B cell (primary cell): Measurements from ENCODE around the gene EPC1. TPM values are rescaled to one million over a fixed set of nuclear protein-coding genes. Genes with fewer than 3 reads are reported as not detected.

Experiments used
- ATAC-seq: fragments of 200-7000 bp; cut with Tn5 transposase; one replicate; pipeline ENCODE4 v1.10.0; 2021; ENCODE audit warnings: low read depth, mild to moderate bottlenecking, moderate number of reproducible peaks, moderate library complexity
- CTCF ChIA-PET: fragments of 350-600 bp; sonication (Branson Sonifier 250); formaldehyde crosslinking; loops from one replicate; lab custom pipeline; 2021; ENCODE audit warnings: antibody characterized with exemption, inconsistent platforms; lab: Charles Lee
- POLR2A ChIA-PET: fragments of 350-600 bp; sonication (Branson Sonifier 250); formaldehyde crosslinking; loops from one replicate; lab custom pipeline; 2021; ENCODE audit warnings: antibody characterized with exemption; lab: Charles Lee
- DNase-seq: peaks from one replicate; pipeline ENCODE4 v3.0.0; 2013
- H2AFZ ChIP-seq: 2 replicates; pipeline ENCODE4 v1.6.1; 2012; ENCODE audit warnings: mild to moderate bottlenecking, low read depth, low read length; ENCODE audit not compliant: insufficient read depth, poor library complexity, severe bottlenecking
- H3K27ac ChIP-seq, 2 donors: 1 replicate in 1 of 2; 2 replicates in 1 of 2; pipeline ENCODE4 v1.5.1; 2012 to 2013; ENCODE audit warnings: low read length in 2 of 2, mild to moderate bottlenecking in 2 of 2, moderate library complexity in 1 of 2
- H3K27me3 ChIP-seq, 4 experiments: fragments of 200-600 bp in 1 of 4; sonication (generic) in 1 of 4; replicated peaks in 1 of 4; 1 replicate in 2 of 4; 2 replicates in 2 of 4; pipeline versions ENCODE4 v1.6.1 to v1.7.0; 2013 to 2016; ENCODE audit warnings: low read length in 3 of 4, mild to moderate bottlenecking in 2 of 4, mixed read lengths in 1 of 4, moderate library complexity in 1 of 4; ENCODE audit not compliant: insufficient read depth in 4 of 4, control insufficient read depth in 3 of 4; ENCODE audit errors: control extremely low read depth in 1 of 4
- H3K36me3 ChIP-seq, 2 experiments: replicated peaks in 1 of 2; 1 replicate in 1 of 2; 2 replicates in 1 of 2; pipeline versions ENCODE4 v1.6.1 to v1.7.1; 2013; ENCODE audit warnings: low read length in 1 of 2; ENCODE audit not compliant: insufficient read depth in 2 of 2, control insufficient read depth in 1 of 2; ENCODE audit errors: control extremely low read depth in 1 of 2, extremely low read depth in 1 of 2
- H3K4me1 ChIP-seq, 2 donors: fragments of 200-600 bp in 1 of 2; sonication (generic) in 1 of 2; 1 replicate in 1 of 2; 2 replicates in 1 of 2; pipeline versions ENCODE4 v1.5.1 to v1.6.1; 2013 to 2017; ENCODE audit warnings: low read length in 2 of 2; ENCODE audit not compliant: control insufficient read depth in 2 of 2, insufficient read depth in 2 of 2
- H3K4me2 ChIP-seq: replicated peaks from 2 replicates; pipeline ENCODE3; 2012; ENCODE audit warnings: mild to moderate bottlenecking, low read depth, low read length; ENCODE audit not compliant: poor library complexity, severe bottlenecking
- H3K4me3 ChIP-seq, 5 experiments: fragments of 200-600 bp in 1 of 5; sonication (generic) in 1 of 5; 1 replicate in 3 of 5; 2 replicates in 2 of 5; pipeline versions ENCODE4 v1.5.1 to v1.7.0; 2011 to 2016; ENCODE audit warnings: low read length in 4 of 5, mild to moderate bottlenecking in 4 of 5, low read depth in 2 of 5, control low read depth in 1 of 5, moderate library complexity in 1 of 5; ENCODE audit not compliant: insufficient read depth in 1 of 5; ENCODE audit errors: control extremely low read depth in 1 of 5, extremely low read depth in 1 of 5
- H3K79me2 ChIP-seq: fragments of 200-600 bp; sonication (generic); one replicate; pipeline ENCODE4 v1.6.0; 2016; ENCODE audit warnings: low read length; ENCODE audit not compliant: control insufficient read depth, insufficient read depth
- H3K9ac ChIP-seq: fragments of 200-600 bp; sonication (generic); 2 replicates; pipeline ENCODE4 v1.6.1; 2017; ENCODE audit warnings: mild to moderate bottlenecking, low read length, moderate library complexity
- H3K9me3 ChIP-seq, 3 donors: one replicate each; pipeline versions ENCODE4 v1.6.1 to v1.7.1; 2013; ENCODE audit warnings: low read length in 2 of 3; ENCODE audit not compliant: control insufficient read depth in 2 of 3, insufficient read depth in 1 of 3; ENCODE audit errors: control extremely low read depth in 1 of 3
- H4K20me1 ChIP-seq: 2 replicates; pipeline ENCODE4 v1.6.0; 2012; ENCODE audit warnings: mild to moderate bottlenecking, low read length; ENCODE audit not compliant: insufficient read depth, control insufficient read depth, poor library complexity, severe bottlenecking
- H3K27ac Mint-ChIP-seq: one replicate; pipeline ENCODE4 v1.8.0; 2021; ENCODE audit warnings: mixed read lengths
- H3K27me3 Mint-ChIP-seq: one replicate; pipeline ENCODE4 v1.8.0; 2021; ENCODE audit warnings: mixed read lengths
- H3K4me1 Mint-ChIP-seq: one replicate; pipeline ENCODE4 v1.8.0; 2021; ENCODE audit warnings: mixed read lengths
- H3K4me3 Mint-ChIP-seq: one replicate; pipeline ENCODE4 v1.8.0; 2021; ENCODE audit warnings: mixed read lengths
- H3K9me3 Mint-ChIP-seq: one replicate; pipeline ENCODE4 v1.8.0; 2022; ENCODE audit warnings: mixed read lengths; ENCODE audit not compliant: insufficient read depth
- EZH2 ChIP-seq: IDR thresholded peaks from 2 replicates; pipeline ENCODE4 v1.6.1; 2012; ENCODE audit warnings: borderline replicate concordance, low read depth, mild to moderate bottlenecking, moderate library complexity, low read length; ENCODE audit not compliant: insufficient read depth, poor library complexity, severe bottlenecking
- WGBS: methylation state at CpG from one replicate; pipeline ENCODE4 v1.1.5; 2013; ENCODE audit warnings: missing lambda C conversion rate; ENCODE audit not compliant: insufficient coverage; 5-methylcytosine and 5-hydroxymethylcytosine counted together
- intact Hi-C: fragments of 100-400 bp; cut with micrococcal nuclease; formaldehyde crosslinking; loops from one replicate; pipeline ENCODE4 v1.10.0; 2022
- polyA plus RNA-seq: library from polyadenylated mRNA; depleted of rRNA; stranded (reverse); fragments of >200 nt; gene quantifications from 2 replicates; pipeline ENCODE4 v1.2.3, GENCODE V29; 2012
- total RNA-seq, 2 donors: library from RNA; stranded (reverse); fragments of 120-200 nt in 1 of 2; gene quantifications; 1 replicate in 1 of 2; 2 replicates in 1 of 2; pipeline versions ENCODE4 v1.2.3 to v1.2.4, GENCODE V29; 2013 to 2022
- TF ChIP-seq, protein P1 (sequence below): fragments of 200-600 bp; IDR thresholded peaks from one replicate; pipeline ENCODE4 v1.8.0; 2022; ENCODE audit warnings: antibody characterized with exemption, mild to moderate bottlenecking

EPC1 gene
- total and polyA plus RNA-seq, 2 donors (not counting 1 experiment from before 2014, with no cell fraction given): 120 to 220 TPM

DNA sequence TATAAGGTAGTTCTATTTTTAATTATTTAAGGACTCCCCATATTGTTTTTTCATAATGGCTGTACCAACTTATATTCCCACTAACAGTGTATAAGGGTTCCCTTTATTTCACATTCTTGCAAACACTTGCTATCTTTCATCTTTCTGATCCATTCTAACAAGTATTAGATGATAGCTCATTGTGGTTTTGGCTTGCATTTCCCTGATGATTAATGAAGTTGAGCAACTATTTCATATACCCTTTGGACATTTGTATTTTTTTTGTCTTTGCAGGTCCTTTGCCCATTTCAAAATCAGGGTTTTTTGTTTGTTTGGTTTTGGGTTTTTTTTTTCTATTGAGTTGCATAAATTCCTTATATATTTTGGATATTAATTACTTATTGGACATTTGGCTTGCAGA, 107.2 kb downstream of the EPC1 start:
- H3K9me3 Mint-ChIP-seq: no peaks in the 10 kb centered on the region
- no peaks in the 10 kb centered on the region for H3K4me1 ChIP-seq
- ChIA-PET POLR2A (no interaction called here), CTCF (no interaction called here)
- no peak overlapping the region for H3K4me2 ChIP-seq
- TF ChIP-seq, protein P1, sequence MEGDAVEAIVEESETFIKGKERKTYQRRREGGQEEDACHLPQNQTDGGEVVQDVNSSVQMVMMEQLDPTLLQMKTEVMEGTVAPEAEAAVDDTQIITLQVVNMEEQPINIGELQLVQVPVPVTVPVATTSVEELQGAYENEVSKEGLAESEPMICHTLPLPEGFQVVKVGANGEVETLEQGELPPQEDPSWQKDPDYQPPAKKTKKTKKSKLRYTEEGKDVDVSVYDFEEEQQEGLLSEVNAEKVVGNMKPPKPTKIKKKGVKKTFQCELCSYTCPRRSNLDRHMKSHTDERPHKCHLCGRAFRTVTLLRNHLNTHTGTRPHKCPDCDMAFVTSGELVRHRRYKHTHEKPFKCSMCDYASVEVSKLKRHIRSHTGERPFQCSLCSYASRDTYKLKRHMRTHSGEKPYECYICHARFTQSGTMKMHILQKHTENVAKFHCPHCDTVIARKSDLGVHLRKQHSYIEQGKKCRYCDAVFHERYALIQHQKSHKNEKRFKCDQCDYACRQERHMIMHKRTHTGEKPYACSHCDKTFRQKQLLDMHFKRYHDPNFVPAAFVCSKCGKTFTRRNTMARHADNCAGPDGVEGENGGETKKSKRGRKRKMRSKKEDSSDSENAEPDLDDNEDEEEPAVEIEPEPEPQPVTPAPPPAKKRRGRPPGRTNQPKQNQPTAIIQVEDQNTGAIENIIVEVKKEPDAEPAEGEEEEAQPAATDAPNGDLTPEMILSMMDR: no peak
- no peak for TF ChIP-seq EZH2
- no peak overlapping the region for H3K4me3 Mint-ChIP-seq
- no peaks in the 10 kb centered on the region for H3K9me3 ChIP-seq
- H3K4me1 Mint-ChIP-seq: no peaks in the 10 kb centered on the region
- no peaks in the 10 kb centered on the region for H3K27me3 ChIP-seq
- ATAC-seq: no peak
- H3K27ac ChIP-seq: no peak overlapping the region
- intact Hi-C loops: no loop called here
- no peaks in the 10 kb centered on the region for H3K79me2 ChIP-seq
- H4K20me1 ChIP-seq: no peaks in the 10 kb centered on the region
- H2AFZ ChIP-seq: no peak overlapping the region
- no peak overlapping the region for H3K9ac ChIP-seq
- peaks cover 6% of the 10 kb centered on the region for H3K27me3 Mint-ChIP-seq
- H3K36me3 ChIP-seq: no peaks in the 10 kb centered on the region
- H3K27ac Mint-ChIP-seq: no peak overlapping the region
- no peak overlapping the region for H3K4me3 ChIP-seq
- no peak for DNase-seq

DNA sequence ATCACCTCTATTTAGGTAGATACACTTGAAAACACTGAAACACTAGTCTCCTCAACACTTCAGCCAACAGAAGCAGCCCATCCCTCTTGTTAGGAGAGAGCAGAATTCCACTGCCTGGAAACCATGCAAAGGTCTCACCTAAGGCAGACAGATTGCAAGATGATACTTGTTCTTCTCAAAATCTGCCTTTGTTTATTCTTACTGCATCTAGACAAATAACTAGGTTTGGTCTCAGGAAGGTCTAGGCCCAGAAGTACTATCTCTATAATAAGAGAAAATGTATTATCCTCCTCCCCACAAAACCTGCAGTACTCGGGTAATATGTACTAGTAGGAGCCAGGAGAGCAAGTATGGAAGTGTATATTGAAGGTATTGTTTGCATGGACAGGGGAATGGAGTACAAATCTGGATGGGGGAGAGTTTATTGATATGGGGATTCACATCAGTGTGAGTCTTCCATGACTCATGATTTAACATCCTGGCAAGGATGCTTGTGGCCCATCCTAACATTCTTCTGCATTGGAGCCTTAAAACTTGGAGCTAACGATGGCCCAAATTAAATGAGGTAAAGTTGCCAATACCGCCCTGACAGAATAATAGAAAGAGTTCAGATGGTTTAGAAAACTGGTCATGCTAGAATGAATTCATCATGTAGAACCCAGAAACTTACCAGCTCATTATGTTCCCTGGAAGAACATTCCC, 109.2 kb downstream of the EPC1 start:
- no peaks in the 10 kb centered on the region for H3K27me3 ChIP-seq
- H3K4me3 ChIP-seq: no peak overlapping the region
- no peaks in the 10 kb centered on the region for H3K36me3 ChIP-seq
- H3K9ac ChIP-seq: no peak overlapping the region
- ChIA-PET CTCF (no interaction called here), POLR2A (no interaction called here)
- TF ChIP-seq, protein P1: no peak
- TF ChIP-seq EZH2: no peak
- no peak overlapping the region for H3K27ac ChIP-seq
- H3K4me3 Mint-ChIP-seq: no peak overlapping the region
- DNase-seq (no peak), ATAC-seq (no peak)
- no peaks in the 10 kb centered on the region for H3K4me1 Mint-ChIP-seq
- H2AFZ ChIP-seq: no peak overlapping the region
- no peak overlapping the region for H3K4me2 ChIP-seq
- no peak overlapping the region for H3K27ac Mint-ChIP-seq
- H3K9me3 Mint-ChIP-seq: peaks cover 3% of the 10 kb centered on the region
- H4K20me1 ChIP-seq: no peaks in the 10 kb centered on the region
- no peaks in the 10 kb centered on the region for H3K27me3 Mint-ChIP-seq
- H3K79me2 ChIP-seq: no peaks in the 10 kb centered on the region
- intact Hi-C loops: no loop called here
- WGBS: no CpG with 5 or more reads among the region's 3 CpGs
- H3K9me3 ChIP-seq: peaks cover 0 to 9% (median 0%) of the 10 kb centered on the region in 3 donors
- no peaks in the 10 kb centered on the region for H3K4me1 ChIP-seq
